PC-9 (cell line): Measurements from ENCODE around the gene CNDP1. TPM values are rescaled to one million over a fixed set of nuclear protein-coding genes. Genes with fewer than 3 reads are reported as not detected.

Experiments used
- BruUV-seq: library from RNA; stranded (reverse); fragments of 400-500 nt; replicated peaks from 2 replicates; lab custom pipeline; 2021; lab: Mats Ljungman, UMichigan
- CTCF ChIA-PET: fragments of 300-600 bp; sonication (Branson Sonifier 250); formaldehyde crosslinking; loops from one replicate; lab custom pipeline; 2022; ENCODE audit warnings: antibody characterized with exemption; lab: Charles Lee
- POLR2A ChIA-PET: fragments of 300-600 bp; sonication (Branson Sonifier 250); formaldehyde crosslinking; loops from one replicate; lab custom pipeline; 2022; ENCODE audit warnings: antibody characterized with exemption; ENCODE audit not compliant: unreplicated experiment; lab: Charles Lee
- DNase-seq, 2 experiments: peaks; one replicate each; pipeline versions ENCODE4 v3.0.0 to v3.0.0-alpha.2; 2015 to 2022; ENCODE audit warnings: mixed read lengths in 1 of 2
- H2AFZ ChIP-seq: fragments of 200-600 bp; sonication (generic); 2 replicates; pipeline ENCODE4 v1.8.1; 2017; ENCODE audit warnings: antibody characterized with exemption
- H3F3A ChIP-seq: fragments of 200-600 bp; sonication (generic); 2 replicates; pipeline ENCODE4 v1.8.1; 2017; ENCODE audit warnings: antibody characterized with exemption, mild to moderate bottlenecking, low read depth; ENCODE audit not compliant: insufficient read depth
- H3K27ac ChIP-seq: fragments of 200-600 bp; sonication (generic); 2 replicates; pipeline ENCODE4 v1.6.1; 2016; ENCODE audit warnings: mixed run types
- H3K27me3 ChIP-seq: fragments of 200-600 bp; sonication (generic); 2 replicates; pipeline ENCODE4 v1.6.1; 2016; ENCODE audit warnings: low read depth, mixed run types; ENCODE audit not compliant: insufficient read depth
- H3K36me3 ChIP-seq: fragments of 200-600 bp; sonication (generic); 2 replicates; pipeline ENCODE4 v1.6.1; 2016; ENCODE audit warnings: low read depth, mixed run types
- H3K4me1 ChIP-seq: fragments of 200-600 bp; sonication (generic); replicated peaks from 2 replicates; pipeline ENCODE4 v1.6.1; 2016; ENCODE audit warnings: mixed run types; ENCODE audit not compliant: insufficient read depth
- H3K4me2 ChIP-seq: fragments of 200-600 bp; sonication (generic); 2 replicates; pipeline ENCODE4 v1.6.1; 2017; ENCODE audit warnings: mixed run types
- H3K4me3 ChIP-seq: fragments of 200-600 bp; sonication (generic); 2 replicates; pipeline ENCODE4 v1.6.1; 2016; ENCODE audit warnings: mixed run types
- H3K79me2 ChIP-seq: fragments of 200-600 bp; sonication (generic); 2 replicates; pipeline ENCODE4 v1.6.1; 2017; ENCODE audit warnings: low read depth, mixed run types
- H3K9me2 ChIP-seq: fragments of 200-600 bp; sonication (generic); 2 replicates; pipeline ENCODE4 v1.8.1; 2017; ENCODE audit warnings: mild to moderate bottlenecking; ENCODE audit not compliant: insufficient read depth
- H3K9me3 ChIP-seq: fragments of 200-600 bp; sonication (generic); 2 replicates; pipeline ENCODE4 v1.8.1; 2016; ENCODE audit warnings: low read depth; ENCODE audit not compliant: insufficient read depth
- H4K20me1 ChIP-seq: fragments of 200-600 bp; sonication (generic); 2 replicates; pipeline ENCODE4 v1.8.1; 2017; ENCODE audit not compliant: insufficient read depth
- CTCF ChIP-seq: fragments of 200-600 bp; sonication (generic); conservative IDR thresholded peaks from 2 replicates; pipeline ENCODE4 v1.6.1; 2017; ENCODE audit warnings: mixed run types, antibody characterized with exemption, mild to moderate bottlenecking, moderate library complexity
- EZH2 ChIP-seq: fragments of 200-600 bp; sonication (generic); IDR thresholded peaks from 2 replicates; pipeline ENCODE4 v1.8.0; 2017; ENCODE audit warnings: antibody characterized with exemption, low read depth
- intact Hi-C: fragments of 100-400 bp; cut with micrococcal nuclease; formaldehyde crosslinking; loops from one replicate; pipeline ENCODE4 v1.10.0; 2022; ENCODE audit not compliant: unreplicated experiment
- total RNA-seq: library from RNA; stranded (reverse); gene quantifications from 2 replicates; pipeline ENCODE4 v1.2.3, GENCODE V29; 2021

CNDP1 gene
- total RNA-seq, 1 experiment from 2014 or later = not detected

- POLR2A ChIA-PET = no interaction called here
- intact Hi-C loops = no loop called here
- BruUV-seq = no TSS peak
These were observed 27.0 kb upstream of the CNDP1 start for GRCh38 chr18:74507097-74507881.

GRCh38 chr18:74507927-74508326 is 26.4 kb upstream of the CNDP1 start:
- no peak overlapping the region for H2AFZ ChIP-seq
- no peaks in the 10 kb centered on the region for H3F3A ChIP-seq
- no peak overlapping the region for H3K4me2 ChIP-seq
- no peaks in the 10 kb centered on the region for H3K9me3 ChIP-seq
- DNase-seq = no peak
- H3K27me3 ChIP-seq = no peaks in the 10 kb centered on the region
- H3K36me3 ChIP-seq = 0 out of 2 replicates have a peak, but pooled peaks cover 19% of the 10 kb centered on the region
- BruUV-seq = no TSS peak
- H3K27ac ChIP-seq = no peak overlapping the region
- H3K4me1 ChIP-seq = no peaks in the 10 kb centered on the region
- no peaks in the 10 kb centered on the region for H3K79me2 ChIP-seq
- H4K20me1 ChIP-seq = 0 out of 2 replicates have a peak, but pooled peaks cover 3% of the 10 kb centered on the region
- intact Hi-C loops = no loop called here
- TF ChIP-seq CTCF (no peak), EZH2 (no peak)
- H3K9me2 ChIP-seq = no peaks in the 10 kb centered on the region
- ChIA-PET CTCF (no interaction called here), POLR2A (no interaction called here)
- H3K4me3 ChIP-seq = no peak overlapping the region

More at GRCh38 chr18:74507097-74507881, 27.0 kb upstream of the CNDP1 start:
- no peaks in the 10 kb centered on the region for H3F3A ChIP-seq
- 0 out of 2 replicates have a peak, but pooled peaks cover 3% of the 10 kb centered on the region for H4K20me1 ChIP-seq
- no peak overlapping the region for H2AFZ ChIP-seq
- no peaks in the 10 kb centered on the region for H3K27me3 ChIP-seq
- H3K9me2 ChIP-seq = no peaks in the 10 kb centered on the region
- no peak overlapping the region for H3K27ac ChIP-seq
- no peak for TF ChIP-seq CTCF
- no peak for TF ChIP-seq EZH2
- DNase-seq = no peak
- H3K4me1 ChIP-seq = no peaks in the 10 kb centered on the region
- H3K4me2 ChIP-seq = no peak overlapping the region
- no peaks in the 10 kb centered on the region for H3K79me2 ChIP-seq
- H3K9me3 ChIP-seq = no peaks in the 10 kb centered on the region
- CTCF ChIA-PET = no interaction called here
- H3K36me3 ChIP-seq = 0 out of 2 replicates have a peak, but pooled peaks cover 22% of the 10 kb centered on the region
- no peak overlapping the region for H3K4me3 ChIP-seq

DNA sequence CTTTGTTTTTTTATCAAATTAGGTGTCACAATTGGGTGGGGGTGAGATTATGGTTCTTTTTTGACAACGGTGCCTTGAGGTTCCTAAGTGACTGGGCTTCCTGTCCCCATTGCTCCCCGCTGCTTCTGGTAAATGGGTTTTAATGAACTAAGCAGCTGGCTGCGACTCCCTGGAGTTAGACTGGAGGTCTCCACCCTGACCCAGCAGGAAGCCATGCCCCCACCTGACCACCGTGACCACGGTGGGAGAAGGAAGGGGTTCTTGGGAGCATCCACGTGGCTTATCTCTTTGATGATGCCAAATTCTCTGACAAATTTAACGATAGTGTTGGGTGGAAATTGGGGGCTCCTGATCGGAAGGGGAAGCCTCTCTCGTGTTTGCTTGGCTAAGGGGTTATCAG is 25.9 kb upstream of the CNDP1 start:
- Histone ChIP-seq H4K20me1 (0 out of 2 replicates have a peak, but pooled peaks cover 3% of the 10 kb centered on the region), H3K4me1 (no peaks in the 10 kb centered on the region), H3K36me3 (0 out of 2 replicates have a peak, but pooled peaks cover 19% of the 10 kb centered on the region), H3K27ac (no peak overlapping the region), H3F3A (no peaks in the 10 kb centered on the region), H3K9me3 (no peaks in the 10 kb centered on the region), H3K79me2 (no peaks in the 10 kb centered on the region), H3K4me2 (no peak overlapping the region), H2AFZ (no peak overlapping the region), H3K9me2 (no peaks in the 10 kb centered on the region), H3K4me3 (no peak overlapping the region), H3K27me3 (no peaks in the 10 kb centered on the region)
- POLR2A ChIA-PET = no interaction called here
- intact Hi-C loops = no loop called here
- no peak for TF ChIP-seq EZH2
- TF ChIP-seq CTCF = no peak
- CTCF ChIA-PET = no interaction called here
- DNase-seq = no peak
- no TSS peak for BruUV-seq
